ENCODE measurements around the gene ADAM12. TPM values are rescaled to one million over a fixed set of nuclear protein-coding genes. Genes with fewer than 3 reads are reported as not detected.

Gene ADAM12
- total RNA-seq, 2 donors from 2014 or later = 0.46 TPM; not detected in 1

GRCh38 chr10:126126866-126127265, 261.4 kb downstream of the ADAM12 start:
- H3K36me3 Mint-ChIP-seq (ENCODE audit: low read depth) = no peaks in the 10 kb centered on the region
- peaks cover 3% of the 10 kb centered on the region for H3K27me3 Mint-ChIP-seq (ENCODE audit: insufficient read depth)
- TF ChIP-seq, protein P1, sequence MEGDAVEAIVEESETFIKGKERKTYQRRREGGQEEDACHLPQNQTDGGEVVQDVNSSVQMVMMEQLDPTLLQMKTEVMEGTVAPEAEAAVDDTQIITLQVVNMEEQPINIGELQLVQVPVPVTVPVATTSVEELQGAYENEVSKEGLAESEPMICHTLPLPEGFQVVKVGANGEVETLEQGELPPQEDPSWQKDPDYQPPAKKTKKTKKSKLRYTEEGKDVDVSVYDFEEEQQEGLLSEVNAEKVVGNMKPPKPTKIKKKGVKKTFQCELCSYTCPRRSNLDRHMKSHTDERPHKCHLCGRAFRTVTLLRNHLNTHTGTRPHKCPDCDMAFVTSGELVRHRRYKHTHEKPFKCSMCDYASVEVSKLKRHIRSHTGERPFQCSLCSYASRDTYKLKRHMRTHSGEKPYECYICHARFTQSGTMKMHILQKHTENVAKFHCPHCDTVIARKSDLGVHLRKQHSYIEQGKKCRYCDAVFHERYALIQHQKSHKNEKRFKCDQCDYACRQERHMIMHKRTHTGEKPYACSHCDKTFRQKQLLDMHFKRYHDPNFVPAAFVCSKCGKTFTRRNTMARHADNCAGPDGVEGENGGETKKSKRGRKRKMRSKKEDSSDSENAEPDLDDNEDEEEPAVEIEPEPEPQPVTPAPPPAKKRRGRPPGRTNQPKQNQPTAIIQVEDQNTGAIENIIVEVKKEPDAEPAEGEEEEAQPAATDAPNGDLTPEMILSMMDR (conservative IDR thresholded peaks at IDR 0.05) = no peak
- no peak overlapping the region for H3K9ac ChIP-seq (ENCODE audit: extremely low read depth, low read length, poor library complexity, severe bottlenecking)
- no peaks in the 10 kb centered on the region for H3K4me1 Mint-ChIP-seq
- H3K27ac Mint-ChIP-seq = no peak overlapping the region
- H3K9me3 Mint-ChIP-seq = no peaks in the 10 kb centered on the region
- H3K4me3 ChIP-seq (ENCODE audit: low read length) = no peak overlapping the region
- no peak overlapping the region for H3K4me3 Mint-ChIP-seq
- H3K36me3 ChIP-seq (ENCODE audit: control insufficient read depth, insufficient read depth, low read length) = no peaks in the 10 kb centered on the region
- 86 to 92% methylated on average over 4 of the region's 4 CpGs for WGBS, 2 experiments (ENCODE audit: insufficient coverage in 1 of 2, insufficient read length in 1 of 2)
- H3K9me3 ChIP-seq (ENCODE audit: control insufficient read depth, low read length) = no peaks in the 10 kb centered on the region
- no peaks in the 10 kb centered on the region for H3K4me1 ChIP-seq (ENCODE audit: control insufficient read depth, insufficient read depth, low read length)
- H3K27ac ChIP-seq (ENCODE audit: low read depth, low read length) = no peak overlapping the region
- H3K27me3 ChIP-seq (ENCODE audit: control insufficient read depth, insufficient read depth, low read length, poor library complexity, severe bottlenecking) = no peaks in the 10 kb centered on the region
- no peak for DNase-seq

GRCh38 chr10:126126023-126126422, 262.3 kb downstream of the ADAM12 start:
- 94 to 100% methylated on average over 1 to 5 of the region's 5 CpGs for WGBS, 2 experiments (ENCODE audit: insufficient coverage in 1 of 2, insufficient read length in 1 of 2)
- no peak for DNase-seq
- H3K4me1 Mint-ChIP-seq = no peaks in the 10 kb centered on the region
- no peaks in the 10 kb centered on the region for H3K36me3 Mint-ChIP-seq (ENCODE audit: low read depth)
- H3K9ac ChIP-seq (ENCODE audit: extremely low read depth, low read length, poor library complexity, severe bottlenecking) = no peak overlapping the region
- H3K4me3 Mint-ChIP-seq = no peak overlapping the region
- no peaks in the 10 kb centered on the region for H3K9me3 Mint-ChIP-seq
- no peak overlapping the region for H3K27ac Mint-ChIP-seq
- H3K27ac ChIP-seq (ENCODE audit: low read depth, low read length) = no peak overlapping the region
- H3K27me3 Mint-ChIP-seq (ENCODE audit: insufficient read depth) = peaks cover 3% of the 10 kb centered on the region
- no peaks in the 10 kb centered on the region for H3K36me3 ChIP-seq (ENCODE audit: control insufficient read depth, insufficient read depth, low read length)
- H3K9me3 ChIP-seq (ENCODE audit: control insufficient read depth, low read length) = no peaks in the 10 kb centered on the region
- TF ChIP-seq, protein P1 (conservative IDR thresholded peaks at IDR 0.05) = no peak
- H3K4me3 ChIP-seq (ENCODE audit: low read length) = no peak overlapping the region
- no peaks in the 10 kb centered on the region for H3K4me1 ChIP-seq (ENCODE audit: control insufficient read depth, insufficient read depth, low read length)
- no peaks in the 10 kb centered on the region for H3K27me3 ChIP-seq (ENCODE audit: control insufficient read depth, insufficient read depth, low read length, poor library complexity, severe bottlenecking)

GRCh38 chr10:126124668-126125349, 263.5 kb downstream of the ADAM12 start:
- no peaks in the 10 kb centered on the region for H3K9me3 Mint-ChIP-seq
- no peaks in the 10 kb centered on the region for H3K27me3 ChIP-seq (ENCODE audit: control insufficient read depth, insufficient read depth, low read length, poor library complexity, severe bottlenecking)
- no peak overlapping the region for H3K27ac Mint-ChIP-seq
- no peak overlapping the region for H3K27ac ChIP-seq (ENCODE audit: low read depth, low read length)
- H3K4me1 Mint-ChIP-seq = no peaks in the 10 kb centered on the region
- H3K36me3 Mint-ChIP-seq (ENCODE audit: low read depth) = no peaks in the 10 kb centered on the region
- no peaks in the 10 kb centered on the region for H3K36me3 ChIP-seq (ENCODE audit: control insufficient read depth, insufficient read depth, low read length)
- 96 to 100% methylated on average over 3 to 8 of the region's 9 CpGs for WGBS, 2 experiments (ENCODE audit: insufficient coverage in 1 of 2, insufficient read length in 1 of 2)
- no peaks in the 10 kb centered on the region for H3K27me3 Mint-ChIP-seq (ENCODE audit: insufficient read depth)
- no peaks in the 10 kb centered on the region for H3K9me3 ChIP-seq (ENCODE audit: control insufficient read depth, low read length)
- no peak overlapping the region for H3K9ac ChIP-seq (ENCODE audit: extremely low read depth, low read length, poor library complexity, severe bottlenecking)
- TF ChIP-seq, protein P1 (conservative IDR thresholded peaks at IDR 0.05) = no peak
- no peak overlapping the region for H3K4me3 ChIP-seq (ENCODE audit: low read length)
- DNase-seq = no peak
- H3K4me3 Mint-ChIP-seq = no peak overlapping the region
- no peaks in the 10 kb centered on the region for H3K4me1 ChIP-seq (ENCODE audit: control insufficient read depth, insufficient read depth, low read length)

All from endodermal cell (in vitro differentiated cells).